CD4-positive, alpha-beta T cell treated with Interleukin-17A for 1 hour (primary cell): Measurements from ENCODE around the gene SRGAP1.
A peak's percentile ranks its signal among the peaks of the same experiment; 100 is the strongest.
"Not testable (repeated sequence)": the region's sequence is repeated elsewhere in the genome, so short reads cannot be mapped to it uniquely, and the experiment has no call there.

Experiments used
- DNase-seq: peaks from one replicate; pipeline ENCODE4 v3.0.0-alpha.2; 2020

Gene SRGAP1

GRCh38 chr12:64061868-64062375 is 217.4 kb downstream of the SRGAP1 start:
- DNase-seq: no peak

- DNase-seq: no peak
Observed at GRCh38 chr12:64063121-64063520, 218.6 kb downstream of the SRGAP1 start.

- no peak for DNase-seq
Observed at GRCh38 chr12:64064240-64064639, 219.7 kb downstream of the SRGAP1 start.

- no peak for DNase-seq
Observed at GRCh38 chr12:64064706-64065105, 220.2 kb downstream of the SRGAP1 start.

- DNase-seq: no peak
Observed at GRCh38 chr12:64065881-64066451, 221.5 kb downstream of the SRGAP1 start.

- DNase-seq: no peak
Observed at GRCh38 chr12:64066776-64067175, 222.3 kb downstream of the SRGAP1 start.

GRCh38 chr12:64070454-64070853 is 226.0 kb downstream of the SRGAP1 start:
- no peak for DNase-seq

GRCh38 chr12:64072916-64073575 is 228.5 kb downstream of the SRGAP1 start:
- DNase-seq: no peak

GRCh38 chr12:64076565-64076964 is 232.1 kb downstream of the SRGAP1 start:
- DNase-seq: not testable (repeated sequence)

GRCh38 chr12:64077922-64078321 is 233.4 kb downstream of the SRGAP1 start:
- no peak for DNase-seq

- DNase-seq: no peak
Observed at GRCh38 chr12:64080319-64081007, 236.0 kb downstream of the SRGAP1 start.

- DNase-seq: no peak
Observed at GRCh38 chr12:64081008-64081404, 236.5 kb downstream of the SRGAP1 start.

GRCh38 chr12:64082116-64082515 is 237.6 kb downstream of the SRGAP1 start:
- DNase-seq: no peak

GRCh38 chr12:64082866-64083268 is 238.4 kb downstream of the SRGAP1 start:
- DNase-seq: no peak

- no peak for DNase-seq
Observed at GRCh38 chr12:64083285-64084210, 239.0 kb downstream of the SRGAP1 start.

GRCh38 chr12:64085154-64085553 is 240.7 kb downstream of the SRGAP1 start:
- DNase-seq: no peak

GRCh38 chr12:64085996-64086395 is 241.5 kb downstream of the SRGAP1 start:
- no peak for DNase-seq

- no peak for DNase-seq
Observed at GRCh38 chr12:64086946-64087345, 242.4 kb downstream of the SRGAP1 start.

GRCh38 chr12:64087761-64088160 is 243.3 kb downstream of the SRGAP1 start:
- no peak for DNase-seq

GRCh38 chr12:64088431-64089349 is 244.2 kb downstream of the SRGAP1 start:
- DNase-seq: peak; percentile 15

GRCh38 chr12:64090047-64090446 is 245.5 kb downstream of the SRGAP1 start:
- no peak for DNase-seq

- DNase-seq: no peak
Observed at GRCh38 chr12:64091186-64091585, 246.7 kb downstream of the SRGAP1 start.
